Stimulated activated CD8-positive, alpha-beta memory T cell treated with anti-CD3 and anti-CD28 coated beads, Interleukin-15, amount 100 ng/mL, for 1 hour (primary cell): Measurements from ENCODE around the gene P3H1.
"Not testable (repeated sequence)": the region's sequence is repeated elsewhere in the genome, so short reads cannot be mapped to it uniquely, and the experiment has no call there.

Experiments
- DNase-seq: peaks from one replicate; pipeline ENCODE4 v3.0.0-alpha.2; 2020; ENCODE audit warnings: low read depth

Gene P3H1

GRCh38 chr1:42773420-42773819, 6.6 kb upstream of the P3H1 start:
- DNase-seq: no peak

DNA sequence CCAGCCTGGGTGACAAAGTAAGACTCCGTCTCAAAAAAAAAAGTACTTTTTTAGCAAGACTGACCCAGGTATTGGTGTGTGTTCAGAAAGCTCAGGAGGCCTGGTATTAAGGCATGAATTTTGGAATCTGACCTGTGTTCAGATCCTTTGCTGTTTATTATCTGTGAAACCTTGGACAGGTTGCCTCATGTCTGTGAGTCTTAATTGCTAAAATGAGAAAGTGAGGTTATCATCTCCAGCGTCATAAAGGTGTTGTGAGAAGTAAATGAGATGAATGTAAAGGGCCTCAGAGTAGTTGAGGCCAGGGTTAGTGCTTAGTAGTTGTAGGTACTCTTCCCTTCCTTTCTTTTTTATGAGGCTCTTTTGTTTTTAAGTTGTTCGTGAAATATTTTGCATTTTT, 3.0 kb upstream of the P3H1 start:
- DNase-seq: no peak

GRCh38 chr1:42768172-42768571, 1.3 kb upstream of the P3H1 start:
- no peak for DNase-seq

DNA sequence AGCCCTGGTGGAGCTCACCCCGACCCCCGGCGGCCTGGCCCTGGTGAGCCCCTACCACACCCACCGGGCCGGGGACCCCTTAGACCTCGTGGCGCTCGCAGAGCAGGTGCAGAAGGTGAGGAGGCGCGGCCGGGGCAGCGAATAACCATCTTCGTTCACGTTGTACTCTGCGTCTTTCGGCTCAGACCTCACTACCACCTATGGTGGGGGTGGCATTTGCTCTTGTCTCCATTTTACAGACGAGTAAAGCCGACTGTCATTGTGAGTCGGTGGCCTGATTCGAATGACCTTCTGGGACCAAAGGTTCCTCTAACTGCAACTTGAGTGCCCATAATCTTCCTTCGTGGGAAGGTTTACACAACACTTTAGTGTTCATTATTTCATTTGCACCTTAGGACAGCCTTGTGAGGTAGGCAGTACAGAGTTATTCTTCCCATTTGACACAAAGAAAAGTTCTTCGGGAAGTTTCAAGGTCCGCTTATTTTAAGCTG, 727 bp upstream of the P3H1 start:
- no peak for DNase-seq

- DNase-seq: no peak
These were observed 742 bp downstream of the P3H1 start for GRCh38 chr1:42765832-42766740.

- DNase-seq: no peak
These were observed 1.6 kb downstream of the P3H1 start for GRCh38 chr1:42765269-42765668.

DNA sequence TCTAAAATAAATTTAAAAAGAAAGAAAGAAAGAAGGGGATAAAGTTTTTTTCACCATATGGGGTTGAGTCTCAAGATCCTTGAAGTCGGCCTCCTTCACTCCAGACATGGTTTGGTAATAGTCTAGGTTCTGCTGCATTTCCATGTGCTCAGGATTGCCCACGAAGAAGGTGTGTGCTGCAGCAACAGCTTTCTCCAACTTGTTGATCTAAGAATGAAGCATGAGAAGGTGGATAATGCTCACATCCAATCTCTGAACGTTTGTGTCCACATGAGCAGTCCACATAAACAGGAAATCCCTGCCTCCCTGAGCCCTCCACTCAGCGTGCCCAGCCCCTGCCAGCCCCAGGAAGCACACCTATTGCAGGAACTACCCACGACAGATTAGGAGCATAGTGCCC, 4.6 kb downstream of the P3H1 start:
- DNase-seq: no peak

- no peak for DNase-seq
These were observed 5.3 kb downstream of the P3H1 start for GRCh38 chr1:42761567-42761966.

GRCh38 chr1:42759114-42759513, 7.7 kb downstream of the P3H1 start:
- DNase-seq: no peak

DNA sequence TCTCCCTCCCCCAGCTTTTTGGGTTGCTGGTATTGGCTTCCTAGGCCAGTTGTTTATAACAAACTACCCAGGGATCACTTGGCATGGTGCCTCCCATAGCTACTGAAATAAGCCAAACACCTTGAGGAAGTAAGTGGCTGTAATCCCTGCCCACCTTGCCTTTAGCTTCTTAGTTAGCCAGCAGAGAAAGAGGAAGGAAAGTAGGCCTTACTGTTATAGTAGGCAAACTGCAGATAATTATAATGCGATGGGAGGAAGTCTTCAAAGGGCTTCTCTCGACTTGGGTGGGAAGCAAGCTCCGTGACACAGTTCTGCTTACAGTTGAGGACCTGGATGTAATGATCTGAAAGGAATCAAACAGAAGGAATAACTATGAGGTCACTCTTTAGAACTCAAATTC, 8.2 kb downstream of the P3H1 start:
- no peak for DNase-seq

- DNase-seq: no peak
These were observed 8.9 kb downstream of the P3H1 start for GRCh38 chr1:42757892-42758275.

DNA sequence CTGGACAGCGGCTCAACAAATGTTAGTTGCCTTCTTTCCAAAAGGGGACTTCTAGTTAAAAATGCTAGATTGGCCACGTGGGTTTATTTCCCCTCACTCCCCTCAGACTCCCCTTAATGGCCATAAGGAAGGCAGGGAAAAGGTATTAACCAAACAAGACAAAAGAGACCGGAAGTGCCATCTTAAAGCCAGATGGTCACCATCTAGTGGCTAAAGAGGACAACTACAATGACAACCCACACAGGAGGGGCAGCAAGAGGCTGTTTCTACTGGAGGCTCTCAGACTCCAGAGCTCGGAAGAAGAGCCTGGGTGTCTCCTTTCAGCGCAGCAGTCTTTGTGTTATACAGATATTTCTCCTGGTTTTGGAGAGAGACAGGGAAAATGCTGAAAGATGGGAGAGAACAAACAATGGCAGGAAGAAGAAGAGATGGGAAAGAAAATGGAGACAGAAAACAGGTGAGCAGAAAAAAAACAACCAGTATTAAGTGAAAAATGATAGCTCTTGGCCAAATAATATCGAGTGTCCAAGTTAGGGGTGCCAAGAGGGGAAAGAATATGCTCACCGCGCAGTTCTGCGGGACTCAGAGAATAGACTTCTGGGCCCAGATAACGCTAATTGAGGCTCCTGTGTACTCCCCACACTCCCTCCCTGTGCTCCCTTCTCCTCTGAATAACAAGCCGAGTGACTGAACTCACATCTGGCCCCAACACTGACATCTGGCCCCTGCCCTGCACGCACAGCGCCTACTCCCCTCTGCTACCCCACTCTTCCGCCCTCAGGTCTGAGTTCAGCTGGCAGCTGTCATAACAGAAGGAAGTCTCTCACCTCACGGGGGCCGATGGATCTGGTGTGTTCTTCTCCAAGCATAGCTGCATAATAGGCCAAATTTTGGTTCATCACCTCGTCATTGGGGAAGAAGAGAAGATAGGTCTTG, 9.6 kb downstream of the P3H1 start:
- DNase-seq: no peak

DNA sequence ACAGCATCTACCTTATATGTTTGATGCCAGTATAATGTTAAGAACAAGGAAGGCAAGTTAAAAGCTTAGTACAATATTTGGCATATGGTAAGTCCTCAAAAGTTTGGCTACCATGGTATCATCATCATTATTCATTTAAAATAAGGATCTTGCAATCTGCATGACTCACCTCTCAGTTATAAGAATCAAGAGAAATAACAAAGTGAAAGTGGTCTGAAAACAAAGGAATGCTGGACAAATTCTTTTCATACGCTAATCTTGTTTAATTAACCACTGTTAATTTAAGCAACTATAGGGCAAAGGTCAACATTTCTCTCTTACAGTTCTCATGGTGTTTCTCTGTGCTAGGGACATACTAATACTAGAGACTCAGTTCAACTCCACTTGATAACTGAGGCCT, 13.8 kb downstream of the P3H1 start:
- DNase-seq: no peak

DNA sequence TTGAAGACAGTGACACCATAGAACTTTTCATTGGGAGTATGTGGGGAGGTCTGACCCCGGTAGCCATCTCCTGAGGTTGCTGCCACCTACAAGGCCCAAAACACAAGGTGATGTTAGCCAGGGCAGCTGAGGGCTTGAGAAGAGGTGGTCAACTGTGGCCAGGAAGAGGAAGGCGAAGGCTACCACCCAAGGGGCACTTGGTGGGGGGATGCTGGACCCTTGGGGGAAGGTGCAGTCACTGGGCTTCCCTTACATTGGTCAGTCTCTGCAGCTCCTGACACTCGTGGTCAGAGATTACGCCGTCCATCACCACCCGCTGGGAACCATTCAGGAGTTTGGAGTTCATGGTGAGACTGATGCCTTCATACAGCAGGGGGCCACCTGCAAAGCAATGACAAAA, 14.5 kb downstream of the P3H1 start:
- DNase-seq: no peak

GRCh38 chr1:42751511-42752070, 15.2 kb downstream of the P3H1 start:
- DNase-seq: not testable (repeated sequence)

GRCh38 chr1:42750041-42750440, 16.8 kb downstream of the P3H1 start:
- DNase-seq: no peak

- DNase-seq: no peak
These were observed 18.1 kb downstream of the P3H1 start for GRCh38 chr1:42748461-42749410.

GRCh38 chr1:42748021-42748420, 18.8 kb downstream of the P3H1 start:
- DNase-seq: no peak

- DNase-seq: peak; percentile 12
These were observed 19.7 kb downstream of the P3H1 start for GRCh38 chr1:42747125-42747524.

DNA sequence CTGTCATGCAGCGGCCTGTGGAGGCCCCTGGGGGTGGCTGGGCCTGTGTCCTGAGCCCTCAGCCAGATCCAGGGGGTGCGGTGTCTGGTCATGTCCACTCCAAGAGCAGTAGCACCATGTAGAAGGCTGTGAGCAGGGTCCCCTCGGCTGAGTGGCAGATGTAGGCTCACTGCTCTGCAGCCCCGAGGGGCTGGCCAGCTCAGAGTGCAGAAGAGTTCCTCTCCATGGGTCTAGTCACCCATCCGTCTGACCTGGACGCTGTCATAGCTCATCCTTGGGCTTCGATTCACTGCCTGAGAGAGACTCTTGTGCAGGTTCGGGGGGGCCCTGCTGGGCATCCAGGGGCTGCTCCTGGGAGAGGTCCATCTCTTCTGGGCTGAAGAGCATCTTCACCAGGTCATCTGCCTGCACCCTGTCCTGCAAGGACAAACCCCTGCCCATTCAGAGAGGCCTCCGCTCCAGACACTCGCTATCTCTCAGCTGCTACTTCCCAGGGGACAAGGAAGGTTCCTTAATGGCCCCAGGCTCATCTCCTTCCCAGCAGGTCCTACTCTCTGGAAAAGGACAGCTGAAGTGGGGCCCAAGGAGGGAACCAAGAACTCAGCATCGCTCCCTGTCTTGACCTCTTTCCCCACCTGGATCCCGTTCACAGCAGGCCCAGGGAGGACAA, 20.3 kb downstream of the P3H1 start:
- DNase-seq: no peak

DNA sequence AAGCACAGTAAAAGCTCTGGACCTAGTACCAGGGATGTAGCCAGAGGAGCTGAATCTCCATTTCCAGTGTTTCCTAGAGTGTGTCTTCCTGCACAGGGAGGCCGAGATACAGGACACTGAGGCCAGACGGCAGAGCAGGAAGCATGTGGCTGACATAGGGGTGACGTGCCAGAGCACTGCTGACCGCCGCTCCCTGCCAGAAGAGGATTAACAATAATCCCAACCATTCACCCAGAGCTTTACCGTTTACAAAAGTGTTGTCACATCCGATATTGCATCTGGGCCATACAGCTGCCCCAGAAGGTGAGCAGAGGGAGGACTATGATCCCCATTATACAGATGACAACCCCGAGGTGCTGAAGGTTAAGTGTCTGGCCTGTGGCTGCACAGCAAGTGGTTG, 21.0 kb downstream of the P3H1 start:
- no peak for DNase-seq
